Keratinocyte (primary cell): ENCODE results near the gene DLG2. TPM values are rescaled to one million over a fixed set of nuclear protein-coding genes. Genes with fewer than 3 reads are reported as not detected.

ENCODE experiments used
- DNase-seq: peaks from one replicate; pipeline ENCODE4 v3.0.0-alpha.2; 2011; ENCODE audit warnings: low read depth, missing footprints, low spot score
- FAIRE-seq: peaks from 2 replicates; lab custom pipeline; 2011; peaks lifted over from hg19 to GRCh38; lab: Jason Lieb, UNC
- H2AFZ ChIP-seq: 2 replicates; pipeline ENCODE4 v1.6.0; 2012; ENCODE audit warnings: low read length, control low read depth, inconsistent platforms; ENCODE audit not compliant: control insufficient read depth
- H3K27ac ChIP-seq: 2 replicates; pipeline ENCODE4 v1.5.1; 2011; ENCODE audit warnings: low read length; ENCODE audit not compliant: control insufficient read depth, insufficient read depth
- H3K27me3 ChIP-seq: 3 replicates; pipeline ENCODE4 v1.6.0; 2011; ENCODE audit warnings: low read length; ENCODE audit not compliant: control insufficient read depth, insufficient read depth; ENCODE audit errors: extremely low read depth
- H3K36me3 ChIP-seq, 2 experiments: 2 replicates in 1 of 2; 3 replicates in 1 of 2; pipeline ENCODE4 v1.5.1; 2011; ENCODE audit warnings: low read length in 2 of 2, mild to moderate bottlenecking in 1 of 2; ENCODE audit not compliant: control insufficient read depth in 2 of 2, insufficient read depth in 2 of 2; ENCODE audit errors: extremely low read depth in 1 of 2
- H3K4me1 ChIP-seq: 3 replicates; pipeline ENCODE4 v1.5.1; 2011; ENCODE audit warnings: low read length; ENCODE audit not compliant: control insufficient read depth, insufficient read depth; ENCODE audit errors: extremely low read depth
- H3K4me2 ChIP-seq: 3 replicates; pipeline ENCODE4 v1.6.0; 2011; ENCODE audit warnings: low read depth, low read length; ENCODE audit not compliant: control insufficient read depth, insufficient read depth; ENCODE audit errors: extremely low read depth
- H3K4me3 ChIP-seq, 3 experiments: fragments of 200-600 bp in 1 of 3; sonication (generic) in 1 of 3; 2 replicates in 2 of 3; 3 replicates in 1 of 3; pipeline ENCODE4 v1.5.1; 2011 to 2016; ENCODE audit warnings: low read length in 3 of 3, mild to moderate bottlenecking in 3 of 3, control low read depth in 2 of 3, inconsistent platforms in 1 of 3, low read depth in 1 of 3, mixed read lengths in 1 of 3, mixed run types in 1 of 3, moderate library complexity in 1 of 3; ENCODE audit not compliant: control insufficient read depth in 2 of 3, insufficient read depth in 2 of 3; ENCODE audit errors: extremely low read depth in 1 of 3
- H3K79me2 ChIP-seq: 2 replicates; pipeline ENCODE4 v1.6.0; 2012; ENCODE audit warnings: low read length; ENCODE audit not compliant: control insufficient read depth, insufficient read depth
- H3K9ac ChIP-seq: 3 replicates; pipeline ENCODE4 v1.6.0; 2011; ENCODE audit warnings: low read length; ENCODE audit not compliant: control insufficient read depth, insufficient read depth; ENCODE audit errors: extremely low read depth
- H3K9me1 ChIP-seq: 3 replicates; pipeline ENCODE4 v1.6.0; 2011; ENCODE audit warnings: low read length; ENCODE audit not compliant: control insufficient read depth, insufficient read depth; ENCODE audit errors: extremely low read depth
- H3K9me3 ChIP-seq: 2 replicates; pipeline ENCODE4 v1.5.1; 2012; ENCODE audit warnings: low read depth, low read length; ENCODE audit not compliant: control insufficient read depth
- H4K20me1 ChIP-seq: 3 replicates; pipeline ENCODE4 v1.6.0; 2011; ENCODE audit warnings: low read length; ENCODE audit not compliant: control insufficient read depth, insufficient read depth; ENCODE audit errors: extremely low read depth
- EZH2 ChIP-seq: IDR thresholded peaks from one replicate; pipeline ENCODE4 v1.6.1; 2012; ENCODE audit warnings: inconsistent platforms, mild to moderate bottlenecking, low read length, moderate library complexity
- dilution Hi-C: fragments of 300-500 bp; cut with MboI; formaldehyde crosslinking; loops from one replicate; pipeline ENCODE4 v1.7.0; 2020; ENCODE audit warnings: low sequenced_read_pairs; ENCODE audit not compliant: extremely low pct_ligation_motif_present
- polyA plus RNA-seq, 5 experiments: library from polyadenylated mRNA; depleted of rRNA in 3 of 5; stranded (reverse) in 3 of 5; stranded (forward) in 1 of 5; unstranded in 1 of 5; fragments of >200 nt; gene quantifications; 1 replicate in 1 of 5; 2 replicates in 3 of 5; 3 replicates in 1 of 5; pipeline versions ENCODE4 v1.2.1 to v1.2.3, GENCODE V29; 2011 to 2012; ENCODE audit warnings: missing spikeins in 2 of 5, low read depth in 1 of 5, low replicate concordance in 1 of 5
- TF ChIP-seq, protein P1 (sequence below), 3 experiments: IDR thresholded peaks in 1 of 3; conservative IDR thresholded peaks in 1 of 3; optimal IDR thresholded peaks in 1 of 3; 2 replicates in 2 of 3; 3 replicates in 1 of 3; pipeline versions ENCODE3 to v1.5.1; 2011; ENCODE audit warnings: low read length in 3 of 3, mild to moderate bottlenecking in 3 of 3, moderate library complexity in 2 of 3, control low read depth in 1 of 3, inconsistent platforms in 1 of 3; ENCODE audit not compliant: insufficient read depth in 2 of 3; ENCODE audit errors: extremely low read depth in 1 of 3

DLG2 gene
- polyA plus RNA-seq, 1 donor (not counting 4 experiments of a cell fraction or from before 2014, with no cell fraction given), result 0.55 TPM

DNA sequence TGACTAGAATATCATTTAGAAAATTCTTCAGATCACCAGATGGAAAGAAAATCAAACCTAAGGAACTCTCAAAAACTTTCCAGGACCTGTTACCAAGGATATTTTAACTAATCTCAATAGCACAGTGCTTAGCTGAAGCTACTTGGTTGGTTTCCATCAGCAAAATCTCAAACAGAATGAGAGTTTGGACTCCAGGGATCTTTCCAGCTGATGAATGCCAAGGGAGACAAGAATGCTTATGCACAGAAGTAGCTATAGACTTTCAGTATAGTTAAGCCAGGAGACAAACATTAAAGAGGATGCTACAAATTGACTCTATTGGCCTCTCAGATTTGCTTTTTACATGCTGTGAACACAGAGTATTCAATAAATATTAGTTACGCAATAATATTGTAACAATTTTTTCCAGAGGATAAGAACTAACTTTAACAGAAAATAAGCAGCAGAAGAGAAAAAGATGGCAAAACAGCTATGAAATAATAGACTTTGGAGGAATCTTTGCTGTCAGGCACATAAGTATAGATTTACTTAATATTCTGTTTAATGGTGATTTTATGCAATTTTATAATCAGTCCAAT lies 331.4 kb downstream of the DLG2 start:
- no peaks in the 10 kb centered on the region for H3K4me1 ChIP-seq
- H3K9me1 ChIP-seq, result no peaks in the 10 kb centered on the region
- no peak for DNase-seq
- H3K36me3 ChIP-seq, result no peaks in the 10 kb centered on the region
- no peaks in the 10 kb centered on the region for H3K27me3 ChIP-seq
- H4K20me1 ChIP-seq, result no peaks in the 10 kb centered on the region
- no peak overlapping the region for H3K4me3 ChIP-seq
- H3K79me2 ChIP-seq, result no peaks in the 10 kb centered on the region
- H3K9me3 ChIP-seq, result no peaks in the 10 kb centered on the region
- H3K27ac ChIP-seq, result no peak overlapping the region
- dilution Hi-C loops, result no loop called here
- no peak overlapping the region for H3K9ac ChIP-seq
- FAIRE-seq, result no peak
- H2AFZ ChIP-seq, result no peak overlapping the region
- TF ChIP-seq EZH2, result no peak
- TF ChIP-seq, protein P1, sequence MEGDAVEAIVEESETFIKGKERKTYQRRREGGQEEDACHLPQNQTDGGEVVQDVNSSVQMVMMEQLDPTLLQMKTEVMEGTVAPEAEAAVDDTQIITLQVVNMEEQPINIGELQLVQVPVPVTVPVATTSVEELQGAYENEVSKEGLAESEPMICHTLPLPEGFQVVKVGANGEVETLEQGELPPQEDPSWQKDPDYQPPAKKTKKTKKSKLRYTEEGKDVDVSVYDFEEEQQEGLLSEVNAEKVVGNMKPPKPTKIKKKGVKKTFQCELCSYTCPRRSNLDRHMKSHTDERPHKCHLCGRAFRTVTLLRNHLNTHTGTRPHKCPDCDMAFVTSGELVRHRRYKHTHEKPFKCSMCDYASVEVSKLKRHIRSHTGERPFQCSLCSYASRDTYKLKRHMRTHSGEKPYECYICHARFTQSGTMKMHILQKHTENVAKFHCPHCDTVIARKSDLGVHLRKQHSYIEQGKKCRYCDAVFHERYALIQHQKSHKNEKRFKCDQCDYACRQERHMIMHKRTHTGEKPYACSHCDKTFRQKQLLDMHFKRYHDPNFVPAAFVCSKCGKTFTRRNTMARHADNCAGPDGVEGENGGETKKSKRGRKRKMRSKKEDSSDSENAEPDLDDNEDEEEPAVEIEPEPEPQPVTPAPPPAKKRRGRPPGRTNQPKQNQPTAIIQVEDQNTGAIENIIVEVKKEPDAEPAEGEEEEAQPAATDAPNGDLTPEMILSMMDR (optimal IDR thresholded peaks at IDR 0.05 in 1 of 3, IDR thresholded peaks at IDR 0.05 in 1 of 3, conservative IDR thresholded peaks at IDR 0.05 in 1 of 3; ENCODE audit: extremely low read depth in 1 of 3, insufficient read depth in 2 of 3, low read length in 3 of 3), result no peak
- no peak overlapping the region for H3K4me2 ChIP-seq

DNA sequence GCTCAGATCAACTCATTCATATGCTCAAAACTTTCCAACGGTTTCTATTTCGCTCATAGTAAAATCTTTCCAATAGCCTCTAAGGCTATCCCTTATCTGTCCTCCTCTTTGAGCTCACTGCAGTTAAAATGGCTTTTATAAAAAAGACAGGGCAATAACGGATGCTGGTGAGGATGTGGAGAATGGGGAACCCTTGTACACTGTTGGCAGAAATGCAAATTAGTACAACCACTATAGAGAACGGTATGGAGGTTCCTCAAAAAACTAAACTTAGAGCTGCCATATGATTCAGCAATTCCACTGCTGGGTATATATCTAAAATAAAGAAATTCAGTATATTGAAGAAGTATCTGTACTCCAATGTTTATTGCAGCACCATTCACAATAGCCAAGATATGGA lies 345.6 kb downstream of the DLG2 start:
- Histone ChIP-seq H3K4me3 (no peak overlapping the region), H3K9me1 (no peaks in the 10 kb centered on the region), H3K27ac (no peak overlapping the region), H3K36me3 (no peaks in the 10 kb centered on the region), H3K4me2 (no peak overlapping the region), H3K9me3 (no peaks in the 10 kb centered on the region), H3K27me3 (no peaks in the 10 kb centered on the region), H3K9ac (no peak overlapping the region), H2AFZ (no peak overlapping the region), H3K79me2 (no peaks in the 10 kb centered on the region), H3K4me1 (no peaks in the 10 kb centered on the region), H4K20me1 (no peaks in the 10 kb centered on the region)
- FAIRE-seq (no peak), DNase-seq (no peak)
- dilution Hi-C loops, result no loop called here
- TF ChIP-seq, protein P1 (optimal IDR thresholded peaks at IDR 0.05 in 1 of 3, IDR thresholded peaks at IDR 0.05 in 1 of 3, conservative IDR thresholded peaks at IDR 0.05 in 1 of 3; ENCODE audit: extremely low read depth in 1 of 3, insufficient read depth in 2 of 3, low read length in 3 of 3), result no peak
- TF ChIP-seq EZH2, result no peak
